ENCODE data around the gene CEP162. TPM values are rescaled to one million over a fixed set of nuclear protein-coding genes. Genes with fewer than 3 reads are reported as not detected.
"Not testable (repeated sequence)": the region's sequence is repeated elsewhere in the genome, so short reads cannot be mapped to it uniquely, and the experiment has no call there.

Gene CEP162
- total and polyA plus RNA-seq, 2 experiments from 2014 or later: 4.1 to 13.7 TPM

- DNase-seq (ENCODE audit: low spot score): no peak
- H2AFZ ChIP-seq: no peak overlapping the region
- no peak overlapping the region for H3K27ac ChIP-seq
- no peaks in the 10 kb centered on the region for H3K4me1 ChIP-seq (ENCODE audit: insufficient read depth)
- H3K4me2 ChIP-seq: no peak overlapping the region
- no peaks in the 10 kb centered on the region for H3K9me3 ChIP-seq (ENCODE audit: low read depth)
- H3K4me3 ChIP-seq: no peak overlapping the region
- H3K79me2 ChIP-seq: no peaks in the 10 kb centered on the region
- no peaks in the 10 kb centered on the region for H3K27me3 ChIP-seq
- no peaks in the 10 kb centered on the region for H4K20me1 ChIP-seq (ENCODE audit: insufficient read depth, poor library complexity, severe bottlenecking)
- no peak for TF ChIP-seq EZH2phosphoT487 (IDR thresholded peaks at IDR 0.05; ENCODE audit: low read depth, severe bottlenecking, unreplicated experiment)
- no peak for TF ChIP-seq EZH2 (IDR thresholded peaks at IDR 0.05; ENCODE audit: borderline replicate concordance)
- TF ChIP-seq CTCF (IDR thresholded peaks at IDR 0.05; ENCODE audit: poor library complexity): no peak
- no peaks in the 10 kb centered on the region for H3K36me3 ChIP-seq (replicated peaks; ENCODE audit: insufficient read depth, low read depth)
- no peaks in the 10 kb centered on the region for H3K9me2 ChIP-seq (replicated peaks; ENCODE audit: insufficient read depth)
Measured at GRCh38 chr6:84107495-84107894, 119.9 kb downstream of the CEP162 start.

GRCh38 chr6:84105215-84105924 lies 122.1 kb downstream of the CEP162 start:
- H3K36me3 ChIP-seq (replicated peaks; ENCODE audit: insufficient read depth, low read depth); H3K4me3 ChIP-seq; H4K20me1 ChIP-seq (ENCODE audit: insufficient read depth, poor library complexity, severe bottlenecking); H3K79me2 ChIP-seq; H3K4me2 ChIP-seq; H3K27me3 ChIP-seq; H3K9me3 ChIP-seq (ENCODE audit: low read depth); H3K27ac ChIP-seq; H3K9me2 ChIP-seq (replicated peaks; ENCODE audit: insufficient read depth); H2AFZ ChIP-seq; H3K4me1 ChIP-seq (ENCODE audit: insufficient read depth); DNase-seq (ENCODE audit: low spot score): not testable (repeated sequence)
- WGBS (ENCODE audit: low lambda C conversion rate, missing lambda C conversion rate): 88% methylated on average over 3 of the region's 3 CpGs

- Histone ChIP-seq H3K4me3 (no peak overlapping the region), H4K20me1 (ENCODE audit: insufficient read depth, poor library complexity, severe bottlenecking) (no peaks in the 10 kb centered on the region), H3K36me3 (replicated peaks; ENCODE audit: insufficient read depth, low read depth) (no peaks in the 10 kb centered on the region), H3K9me2 (replicated peaks; ENCODE audit: insufficient read depth) (no peaks in the 10 kb centered on the region), H3K4me2 (no peak overlapping the region), H2AFZ (no peak overlapping the region), H3K27me3 (no peaks in the 10 kb centered on the region), H3K4me1 (ENCODE audit: insufficient read depth) (no peaks in the 10 kb centered on the region), H3K27ac (no peak overlapping the region), H3K9me3 (ENCODE audit: low read depth) (no peaks in the 10 kb centered on the region), H3K79me2 (no peaks in the 10 kb centered on the region)
- 20% methylated on average over 1 of the region's 1 CpG for WGBS (ENCODE audit: low lambda C conversion rate, missing lambda C conversion rate)
- no peak for TF ChIP-seq EZH2 (IDR thresholded peaks at IDR 0.05; ENCODE audit: borderline replicate concordance)
- TF ChIP-seq CTCF (IDR thresholded peaks at IDR 0.05; ENCODE audit: poor library complexity): no peak
- no peak for TF ChIP-seq EZH2phosphoT487 (IDR thresholded peaks at IDR 0.05; ENCODE audit: low read depth, severe bottlenecking, unreplicated experiment)
- no peak for DNase-seq (ENCODE audit: low spot score)
Measured at GRCh38 chr6:84103029-84103428, 124.4 kb downstream of the CEP162 start.

- Histone ChIP-seq H3K4me2 (no peak overlapping the region), H3K36me3 (replicated peaks; ENCODE audit: insufficient read depth, low read depth) (no peaks in the 10 kb centered on the region), H3K27me3 (no peaks in the 10 kb centered on the region), H4K20me1 (ENCODE audit: insufficient read depth, poor library complexity, severe bottlenecking) (no peaks in the 10 kb centered on the region), H2AFZ (no peak overlapping the region), H3K9me2 (replicated peaks; ENCODE audit: insufficient read depth) (no peaks in the 10 kb centered on the region), H3K4me1 (ENCODE audit: insufficient read depth) (no peaks in the 10 kb centered on the region), H3K79me2 (no peaks in the 10 kb centered on the region), H3K4me3 (no peak overlapping the region), H3K27ac (no peak overlapping the region), H3K9me3 (ENCODE audit: low read depth) (no peaks in the 10 kb centered on the region)
- DNase-seq (ENCODE audit: low spot score): no peak
- TF ChIP-seq EZH2phosphoT487 (IDR thresholded peaks at IDR 0.05; ENCODE audit: low read depth, severe bottlenecking, unreplicated experiment) (no peak), EZH2 (IDR thresholded peaks at IDR 0.05; ENCODE audit: borderline replicate concordance) (no peak), CTCF (IDR thresholded peaks at IDR 0.05; ENCODE audit: poor library complexity) (no peak)
Measured at GRCh38 chr6:84095156-84095555, 132.3 kb downstream of the CEP162 start.

Measured in hepatocyte (in vitro differentiated cells).